Esophagus muscularis mucosa (tissue), 4 donors: ENCODE results near the gene AHCYL2. TPM values are rescaled to one million over a fixed set of nuclear protein-coding genes. Genes with fewer than 3 reads are reported as not detected.

Experiments
- DNase-seq: peaks from one replicate; pipeline ENCODE4 v3.0.0-alpha.2; 2017; ENCODE audit errors: extremely low spot score
- H3K27ac ChIP-seq, 4 donors: fragments of 200-600 bp; sonication (generic); replicated peaks in 1 of 4; 1 replicate in 3 of 4; 2 replicates in 1 of 4; pipeline ENCODE4 v1.5.1; 2016 to 2019; ENCODE audit warnings: mild to moderate bottlenecking in 1 of 4
- H3K27me3 ChIP-seq, 4 donors: fragments of 200-600 bp; sonication (generic); one replicate each; pipeline versions ENCODE4 v1.5.1 to v1.6.0; 2016 to 2019
- H3K36me3 ChIP-seq, 4 donors: fragments of 200-600 bp; sonication (generic); one replicate each; pipeline ENCODE4 v1.5.1; 2016 to 2019
- H3K4me1 ChIP-seq, 4 donors: fragments of 200-600 bp; sonication (generic); one replicate each; pipeline ENCODE4 v1.5.1; 2016 to 2019
- H3K4me3 ChIP-seq, 4 donors: fragments of 200-600 bp; sonication (generic); 1 replicate in 2 of 4; 2 replicates in 2 of 4; pipeline ENCODE4 v1.5.1; 2016 to 2019; ENCODE audit warnings: mild to moderate bottlenecking in 4 of 4, moderate library complexity in 1 of 4
- H3K9me3 ChIP-seq, 4 donors: fragments of 200-600 bp; sonication (generic); 1 replicate in 3 of 4; 2 replicates in 1 of 4; pipeline ENCODE4 v1.5.1; 2016 to 2019
- CTCF ChIP-seq, 3 experiments: fragments of 200-600 bp in 2 of 3; fragments of 450-650 bp in 1 of 3; sonication (generic) in 2 of 3; IDR thresholded peaks; one replicate each; pipeline ENCODE4 v1.5.1; 2017 to 2019; ENCODE audit warnings: antibody characterized with exemption in 3 of 3, mild to moderate bottlenecking in 2 of 3, moderate library complexity in 1 of 3
- EP300 ChIP-seq: sonication (generic); formaldehyde crosslinking; IDR thresholded peaks from one replicate; pipeline ENCODE4 v1.6.1; 2017; ENCODE audit warnings: antibody characterized with exemption
- POLR2A ChIP-seq: fragments of 450-650 bp; IDR thresholded peaks from one replicate; pipeline ENCODE4 v1.6.1; 2017; ENCODE audit warnings: antibody characterized with exemption, moderate library complexity, mild to moderate bottlenecking, low read depth
- POLR2AphosphoS5 ChIP-seq, 2 donors: sonication (generic); formaldehyde crosslinking; IDR thresholded peaks; one replicate each; pipeline ENCODE4 v1.6.1; 2017; ENCODE audit warnings: antibody characterized with exemption in 2 of 2
- WGBS: methylation state at CpG from one replicate; pipeline ENCODE4 v1.1.5; 2018; 5-methylcytosine and 5-hydroxymethylcytosine counted together
- intact Hi-C: fragments of 100-400 bp; cut with DNase I; formaldehyde crosslinking; loops from one replicate; pipeline ENCODE4 v1.15.1; 2023
- total RNA-seq, 4 donors: library from RNA; depleted of rRNA; stranded (reverse); fragments of >200 nt; gene quantifications; one replicate each; pipeline versions ENCODE4 v1.1.0 to v1.2.1, GENCODE V29; 2016

Gene AHCYL2
- total RNA-seq, 4 donors from 2014 or later: 9.7 to 14.2 (median 11.9) TPM

GRCh38 chr7:129258649-129259389 lies 34.0 kb downstream of the AHCYL2 start:
- H3K36me3 ChIP-seq: no peaks in the 10 kb centered on the region
- no peaks in the 10 kb centered on the region for H3K27me3 ChIP-seq
- H3K9me3 ChIP-seq: no peaks in the 10 kb centered on the region
- TF ChIP-seq CTCF (IDR thresholded peaks at IDR 0.05) (no peak), POLR2A (no peak), POLR2AphosphoS5 (IDR thresholded peaks at IDR 0.05) (no peak), EP300 (no peak)
- H3K4me3 ChIP-seq: no peak overlapping the region
- peaks cover 0 to 10% (median 4%) of the 10 kb centered on the region in 4 donors for H3K4me1 ChIP-seq
- DNase-seq: no peak
- intact Hi-C loops: no loop called here
- H3K27ac ChIP-seq: no peak overlapping the region
- WGBS: 80% methylated on average over 4 of the region's 4 CpGs

- 81% methylated on average over 2 of the region's 2 CpGs for WGBS
- H3K4me1 ChIP-seq: peaks cover 0 to 10% (median 4%) of the 10 kb centered on the region in 4 donors
- no peak overlapping the region for H3K27ac ChIP-seq
- no peaks in the 10 kb centered on the region for H3K36me3 ChIP-seq
- H3K9me3 ChIP-seq: no peaks in the 10 kb centered on the region
- intact Hi-C loops: no loop called here
- DNase-seq: no peak
- TF ChIP-seq POLR2A: no peak
- no peak for TF ChIP-seq EP300
- no peak for TF ChIP-seq POLR2AphosphoS5 (IDR thresholded peaks at IDR 0.05)
- no peak for TF ChIP-seq CTCF (IDR thresholded peaks at IDR 0.05)
- no peaks in the 10 kb centered on the region for H3K27me3 ChIP-seq
- H3K4me3 ChIP-seq: no peak overlapping the region
These were observed 37.5 kb downstream of the AHCYL2 start for GRCh38 chr7:129262324-129262723.

GRCh38 chr7:129263168-129263567 lies 38.3 kb downstream of the AHCYL2 start:
- TF ChIP-seq POLR2A (no peak), POLR2AphosphoS5 (IDR thresholded peaks at IDR 0.05) (no peak), CTCF (IDR thresholded peaks at IDR 0.05) (no peak), EP300 (no peak)
- WGBS: 95% methylated on average over 2 of the region's 2 CpGs
- Histone ChIP-seq H3K9me3 (no peaks in the 10 kb centered on the region), H3K4me1 (peaks cover 0 to 10% (median 4%) of the 10 kb centered on the region in 4 donors), H3K36me3 (no peaks in the 10 kb centered on the region), H3K27me3 (no peaks in the 10 kb centered on the region), H3K27ac (no peak overlapping the region), H3K4me3 (no peak overlapping the region)
- no peak for DNase-seq
- intact Hi-C loops: no loop called here

GRCh38 chr7:129264534-129264933 lies 39.7 kb downstream of the AHCYL2 start:
- no peaks in the 10 kb centered on the region for H3K27me3 ChIP-seq

More at GRCh38 chr7:129264534-129264933, 39.7 kb downstream of the AHCYL2 start:
- Histone ChIP-seq H3K4me1 (no peaks in the 10 kb centered on the region), H3K27ac (no peak overlapping the region), H3K36me3 (no peaks in the 10 kb centered on the region), H3K9me3 (no peaks in the 10 kb centered on the region), H3K4me3 (no peak overlapping the region)
- WGBS: 85% methylated on average over 4 of the region's 4 CpGs
- TF ChIP-seq EP300: no peak
- TF ChIP-seq CTCF (IDR thresholded peaks at IDR 0.05): no peak
- TF ChIP-seq POLR2AphosphoS5 (IDR thresholded peaks at IDR 0.05): no peak
- no peak for TF ChIP-seq POLR2A
- intact Hi-C loops: no loop called here
- DNase-seq: no peak
